ENCODE results near the gene LGI4.

Gene LGI4

DNA sequence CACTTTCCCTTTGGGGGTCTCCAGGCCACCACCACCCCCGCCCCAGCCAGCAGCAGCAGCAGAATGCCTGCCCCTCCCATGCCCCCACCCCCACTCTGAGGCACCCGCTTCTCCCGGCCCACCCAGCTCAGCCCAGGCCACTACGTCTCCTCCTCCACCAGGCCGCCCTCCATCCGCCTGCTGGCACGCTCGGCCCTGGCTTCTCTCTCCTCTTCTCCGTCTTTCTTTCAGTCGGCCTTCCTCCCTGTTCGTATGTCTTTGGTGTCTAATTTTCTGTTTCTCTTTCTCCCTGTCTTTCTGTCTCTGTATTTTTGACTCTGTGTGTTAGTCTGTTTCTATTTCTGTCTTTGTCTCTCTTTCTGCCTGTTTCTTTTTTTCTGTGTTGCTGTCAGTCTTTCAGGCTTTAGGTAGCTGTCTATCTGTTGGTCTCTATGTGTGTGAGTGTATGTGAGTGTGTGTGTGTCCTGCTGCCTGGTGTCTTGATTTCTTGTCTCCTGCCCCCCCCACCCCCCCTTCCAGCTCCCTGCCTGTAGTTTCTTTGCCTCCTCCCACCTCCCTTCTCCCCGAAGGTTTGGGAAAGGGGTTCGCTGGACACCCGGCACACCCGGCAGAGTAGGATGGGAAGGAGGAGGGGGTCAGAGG, at the start of gene LGI4:
LGI4 (minus strand) TSS at position 459 of the 642 bp plus-strand sequence; CDS start at position 80, 379 bp downstream.
- no peak for DNase-seq

DNA sequence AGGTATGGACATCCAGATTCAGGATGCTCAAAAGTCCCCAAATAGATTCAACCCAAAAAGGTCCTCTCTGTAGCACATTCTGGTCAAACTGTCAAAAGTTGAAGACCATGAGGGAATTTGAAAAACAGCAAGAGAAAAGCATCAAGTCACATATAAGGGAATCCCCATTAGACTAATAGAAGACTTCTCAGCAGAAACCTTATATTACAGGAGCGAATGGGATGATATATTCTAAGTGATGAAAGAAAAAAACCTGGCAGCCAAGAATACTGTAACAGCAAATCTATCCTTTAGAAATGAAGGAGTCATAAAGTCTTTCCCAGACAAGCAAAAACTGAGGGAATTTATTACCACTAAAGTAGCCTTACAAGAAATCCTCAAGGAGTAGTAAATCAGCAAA, 49.4 kb upstream of the LGI4 start:
- DNase-seq, result no peak

GRCh38 chr19:35181387-35181786, 46.5 kb upstream of the LGI4 start:
- no peak for DNase-seq

GRCh38 chr19:35179830-35180229, 45.0 kb upstream of the LGI4 start:
- DNase-seq, result no peak

- DNase-seq, result no peak
These were observed 43.8 kb upstream of the LGI4 start for GRCh38 chr19:35178701-35179100.

DNA sequence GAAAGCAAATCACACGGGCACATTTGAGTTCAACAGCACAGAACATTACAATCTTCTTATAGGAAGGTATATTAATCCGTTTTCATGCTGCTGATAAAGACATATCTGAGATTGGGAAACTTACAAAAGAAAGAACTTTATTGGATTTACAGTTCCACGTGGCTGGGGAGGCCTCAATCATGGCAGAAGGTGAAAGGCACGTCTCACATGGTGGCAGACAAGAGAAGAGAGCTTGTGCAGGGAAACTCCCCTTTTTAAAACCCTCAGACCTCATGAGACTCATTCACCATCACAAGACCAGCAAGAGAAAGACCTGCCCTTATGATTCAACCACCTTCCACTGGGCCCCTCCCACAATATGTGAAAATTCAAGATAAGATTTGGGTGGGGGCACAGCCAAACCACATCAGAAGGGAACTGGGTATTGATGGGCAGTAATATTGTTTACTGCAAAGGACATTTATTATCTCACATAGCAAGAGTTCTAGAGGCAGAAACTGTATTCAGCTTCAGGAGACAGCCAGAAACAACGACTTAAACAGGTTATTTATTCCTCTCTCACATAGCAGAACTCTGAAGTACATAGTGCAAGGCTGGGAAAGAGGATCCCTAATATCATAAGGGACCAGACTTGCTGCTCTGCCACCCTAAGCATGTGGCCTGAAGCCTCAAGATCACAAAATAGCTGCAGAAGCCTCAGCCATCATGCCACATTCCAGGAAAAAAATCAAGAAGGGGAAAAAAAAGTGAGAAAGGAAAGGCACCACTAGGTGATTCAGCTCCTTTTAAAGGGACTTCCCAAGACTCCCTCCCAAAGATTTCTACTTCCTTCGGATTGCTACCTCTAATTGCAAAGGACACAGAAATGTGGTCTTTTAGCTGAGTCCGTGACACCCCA, 42.8 kb upstream of the LGI4 start:
- peak; percentile 34 for DNase-seq

- DNase-seq, result no peak
These were observed 41.3 kb upstream of the LGI4 start for GRCh38 chr19:35176181-35176570.

DNA sequence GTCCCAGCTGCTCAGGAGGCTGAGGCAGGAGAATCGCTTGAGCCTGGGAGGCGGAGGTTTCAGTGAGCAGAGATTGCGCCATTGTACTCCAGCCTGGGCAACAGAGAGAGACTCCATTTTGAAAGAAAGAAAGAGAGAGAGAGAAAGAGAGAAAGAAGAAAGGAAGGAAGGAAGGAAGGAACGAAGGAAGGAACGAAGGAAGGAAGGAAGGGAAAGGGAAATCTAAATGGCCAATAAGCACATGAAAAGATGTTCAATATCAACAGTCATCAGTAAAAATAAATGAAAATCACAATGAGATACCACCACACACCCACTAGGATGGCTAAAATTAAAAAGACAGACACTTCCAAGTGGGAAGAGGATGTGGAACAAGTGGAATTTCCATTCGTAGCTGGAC, 39.4 kb upstream of the LGI4 start:
- DNase-seq, result no peak

GRCh38 chr19:35171730-35172129, 36.9 kb upstream of the LGI4 start:
- DNase-seq, result peak; percentile 58

DNA sequence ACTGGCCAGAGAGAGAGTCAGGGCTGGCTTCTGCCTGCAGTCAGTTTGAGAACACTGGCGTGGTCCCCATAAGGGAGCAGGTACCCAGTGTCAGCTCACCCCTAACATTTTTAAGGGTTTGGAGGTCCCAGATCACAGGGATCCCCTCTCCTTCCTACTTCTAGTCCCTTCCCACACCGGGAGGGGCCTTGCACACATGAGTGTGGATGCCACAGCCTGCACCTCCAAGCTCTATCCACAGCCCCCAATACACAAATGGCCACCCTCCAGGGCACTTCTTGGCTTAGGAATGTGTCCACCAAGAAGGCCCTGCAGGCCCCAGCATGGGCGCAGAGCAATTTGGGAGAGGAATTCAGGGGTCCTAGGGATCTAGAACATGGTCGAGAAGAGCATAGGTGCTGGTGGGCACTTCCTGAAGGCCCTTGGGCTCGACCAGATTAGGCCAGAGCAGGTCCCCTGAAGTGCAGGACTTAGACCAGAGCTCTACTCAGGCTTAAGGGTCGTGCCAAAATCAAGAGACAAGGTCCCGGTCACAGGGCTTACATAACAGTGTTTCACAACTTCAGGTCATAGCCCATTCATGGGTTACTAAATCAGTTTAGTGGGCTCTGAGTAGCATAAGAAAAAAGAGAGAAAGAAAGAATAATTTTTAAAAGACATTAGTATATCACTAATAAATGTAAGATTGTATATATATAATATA, 35.7 kb upstream of the LGI4 start:
- DNase-seq, result peak; percentile 58

DNA sequence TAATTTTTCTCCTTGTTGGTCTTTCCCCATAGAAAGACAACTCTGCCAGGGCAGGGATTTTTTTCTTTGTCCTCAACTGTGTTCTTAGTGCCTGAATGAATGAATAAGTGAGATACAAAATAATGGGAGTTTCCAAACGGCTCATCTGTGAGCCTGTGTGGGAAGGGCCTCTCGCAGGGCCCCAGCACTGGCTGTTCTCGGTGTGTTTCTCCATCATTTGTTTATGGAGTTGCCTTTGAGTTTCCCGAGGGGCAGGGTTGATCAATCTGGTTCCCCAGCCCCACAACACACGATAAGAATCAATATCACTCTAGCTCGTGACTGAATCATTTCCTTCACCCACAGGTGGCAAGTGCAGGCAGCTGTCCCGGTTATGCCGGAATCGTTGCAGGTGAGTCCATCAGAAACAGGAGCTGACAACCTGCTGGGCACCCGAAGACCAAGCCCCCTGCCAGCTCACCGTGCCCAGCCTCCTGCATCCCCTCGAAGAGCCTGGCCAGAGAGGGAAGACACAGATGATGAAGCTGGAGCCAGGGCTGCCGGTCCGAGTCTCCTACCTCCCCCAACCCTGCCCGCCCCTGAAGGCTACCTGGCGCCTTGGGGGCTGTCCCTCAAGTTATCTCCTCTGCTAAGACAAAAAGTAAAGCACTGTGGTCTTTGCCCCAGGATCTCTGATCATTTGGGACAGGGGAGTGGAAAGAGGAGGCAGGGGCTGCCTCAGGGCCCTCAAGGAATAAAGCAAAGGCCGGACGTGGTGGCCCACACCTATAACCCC, 34.5 kb upstream of the LGI4 start:
- DNase-seq, result peak; percentile 56

DNA sequence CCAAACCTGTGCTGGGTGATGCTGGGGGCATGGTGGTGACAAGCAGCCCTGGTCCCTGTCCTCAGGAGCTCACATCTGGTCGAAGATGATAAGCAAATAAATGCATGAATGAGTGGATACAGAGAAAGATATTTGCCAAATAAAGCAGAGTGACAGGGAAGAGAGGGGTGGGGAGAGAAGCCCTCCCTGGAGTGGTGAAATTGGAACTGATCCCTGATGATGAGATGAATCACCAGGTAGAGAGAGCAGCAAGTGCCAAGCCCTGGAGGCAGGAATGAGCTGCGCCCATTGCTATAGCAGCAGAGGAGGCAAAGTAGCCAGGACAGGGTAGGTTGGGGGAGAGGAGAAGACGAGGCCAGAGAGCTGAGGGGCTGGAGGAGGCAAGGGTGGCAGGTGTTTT, 33.3 kb upstream of the LGI4 start:
- peak; percentile 31 for DNase-seq

DNA sequence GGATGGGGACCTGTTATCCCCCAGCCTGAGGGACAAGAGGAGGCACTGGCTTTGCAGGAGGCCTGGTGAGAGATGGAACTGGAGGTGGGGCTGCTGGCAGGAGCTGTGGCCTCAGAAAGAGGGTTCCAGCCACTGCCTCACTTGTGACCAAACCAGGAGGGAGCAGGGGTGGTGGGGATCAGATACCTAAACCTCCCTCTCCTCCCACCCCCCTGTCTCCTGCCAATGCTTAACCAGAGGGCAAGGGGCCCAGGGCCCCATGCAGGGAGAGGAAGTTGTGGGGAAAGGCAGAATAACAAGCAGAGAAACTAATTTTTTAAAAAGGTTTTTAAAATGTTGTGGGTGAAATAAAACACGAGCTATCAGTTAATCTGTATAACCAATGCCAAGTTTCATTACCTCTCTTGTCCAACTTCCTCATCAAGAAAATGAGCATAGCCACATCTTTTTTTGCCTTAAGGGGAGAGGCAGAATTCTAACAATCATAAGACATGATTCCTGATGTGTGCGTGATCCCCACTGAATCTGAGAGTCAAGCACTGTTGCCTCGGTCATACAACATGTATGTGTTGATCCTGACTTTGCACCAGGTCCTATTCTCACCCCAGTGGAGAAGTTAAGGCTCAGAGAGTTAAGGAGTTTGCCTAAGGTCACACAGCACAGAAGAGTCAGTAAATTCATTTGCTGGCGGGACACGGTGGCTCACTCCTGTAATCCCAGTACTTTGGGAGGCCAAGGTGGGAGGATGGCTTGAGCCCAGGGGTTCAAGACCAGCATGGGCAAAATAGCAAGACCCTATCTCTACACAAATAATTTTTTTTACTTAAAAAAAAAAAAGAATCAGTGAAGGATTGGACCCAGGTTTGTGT, 32.6 kb upstream of the LGI4 start:
- peak; percentile 62 for DNase-seq

DNA sequence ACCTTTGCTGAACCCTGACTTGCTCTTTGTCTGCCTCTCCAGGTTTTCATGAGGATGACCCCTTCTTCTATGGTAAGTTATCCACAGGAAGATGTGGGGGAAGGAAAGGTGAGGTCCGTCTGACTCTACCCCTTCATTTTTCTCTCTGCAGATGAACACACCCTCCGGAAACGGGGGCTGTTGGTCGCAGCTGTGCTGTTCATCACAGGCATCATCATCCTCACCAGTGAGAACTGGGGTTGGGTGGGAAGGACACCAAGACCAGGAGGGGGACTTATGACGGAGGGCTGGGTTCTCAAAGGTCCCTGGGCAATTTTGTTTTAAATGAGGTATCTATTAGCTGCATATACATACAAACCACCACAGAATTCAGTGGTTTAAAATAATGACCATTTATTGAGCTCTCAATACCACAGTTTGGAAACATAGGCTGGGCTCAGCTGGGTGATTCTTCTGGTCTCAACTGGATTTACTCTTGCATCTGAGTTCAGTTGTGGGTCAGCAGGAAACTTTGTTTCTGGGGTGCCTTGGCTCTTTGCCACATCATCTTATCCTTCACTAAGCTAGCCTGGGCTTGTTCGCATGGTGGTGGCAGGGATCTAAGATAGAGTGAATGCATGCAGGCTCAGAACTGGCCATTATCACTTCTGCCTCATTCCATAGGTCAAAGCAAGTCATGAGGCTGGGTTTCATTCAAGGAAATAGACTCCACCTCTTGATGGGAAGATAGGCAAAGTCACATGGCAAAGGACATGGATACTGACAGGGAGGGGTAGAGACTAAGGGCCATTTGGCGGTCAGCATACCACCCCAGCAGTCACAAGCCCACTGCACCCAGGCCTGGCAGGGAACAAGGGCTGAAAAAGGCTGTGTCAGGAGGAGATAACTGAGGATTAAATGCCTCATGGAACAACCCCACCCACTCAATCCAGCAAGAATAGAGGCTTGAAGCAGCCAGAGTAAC, 31.5 kb upstream of the LGI4 start:
- DNase-seq, result peak; percentile 45

DNA sequence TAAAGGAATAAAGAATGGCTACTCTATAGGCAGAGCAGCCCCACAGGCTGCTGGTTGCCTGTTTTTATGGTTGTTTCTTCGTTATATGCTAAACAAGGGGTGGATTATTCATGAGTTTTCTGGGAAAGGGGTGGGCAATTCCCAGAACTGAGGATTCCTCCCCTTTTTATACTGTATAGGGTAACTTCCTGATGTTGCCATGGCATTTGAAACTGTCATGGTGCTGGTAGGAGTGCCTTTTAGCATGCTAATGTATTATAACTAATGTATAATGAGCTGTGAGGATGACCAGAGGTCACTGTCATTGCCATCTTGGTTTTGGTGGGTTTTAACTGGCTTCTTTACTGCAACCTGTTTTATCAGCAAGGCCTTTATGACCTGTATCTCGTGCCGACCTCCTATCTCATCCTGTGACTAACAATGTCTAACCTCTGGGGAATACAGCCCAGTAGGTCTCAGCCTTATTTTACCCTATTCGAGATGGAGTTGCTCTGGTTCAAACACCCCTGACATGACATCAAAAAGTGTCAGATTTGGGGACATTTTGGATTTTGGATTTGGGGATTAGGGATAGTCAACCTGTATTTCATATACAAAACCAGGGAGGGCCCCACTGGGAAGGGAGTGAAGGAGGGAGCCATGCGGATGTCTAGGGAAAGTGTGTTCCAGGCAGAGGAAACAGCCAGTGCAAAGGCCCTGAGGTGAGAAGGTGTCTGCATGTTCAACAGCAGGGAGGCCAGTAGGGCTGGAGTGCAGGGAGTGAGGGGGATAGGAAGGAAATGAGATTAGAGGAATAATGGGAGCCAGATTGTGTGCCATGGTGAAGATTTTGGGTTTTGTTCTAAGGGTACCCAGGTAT, 30.6 kb upstream of the LGI4 start:
- DNase-seq, result peak; percentile 22

DNA sequence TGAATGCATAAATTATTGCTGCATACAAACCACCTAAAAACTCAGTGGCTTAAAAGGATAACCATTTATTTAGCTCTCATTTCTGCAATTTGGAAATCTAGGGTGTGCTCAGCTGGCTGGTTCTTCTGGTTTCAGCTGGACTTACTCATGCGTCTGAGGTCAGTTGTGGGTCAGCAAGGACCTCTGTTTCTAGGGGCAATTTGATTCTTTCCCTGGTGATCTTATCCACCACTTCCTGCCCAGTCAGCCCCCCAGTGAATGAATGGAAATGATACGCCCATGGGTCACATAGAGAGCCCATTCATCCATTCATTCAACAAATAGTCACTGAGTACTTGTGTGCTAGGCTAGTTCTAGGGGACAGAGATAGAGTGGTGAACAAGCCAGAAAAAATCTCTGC, 29.6 kb upstream of the LGI4 start:
- DNase-seq, result no peak

DNA sequence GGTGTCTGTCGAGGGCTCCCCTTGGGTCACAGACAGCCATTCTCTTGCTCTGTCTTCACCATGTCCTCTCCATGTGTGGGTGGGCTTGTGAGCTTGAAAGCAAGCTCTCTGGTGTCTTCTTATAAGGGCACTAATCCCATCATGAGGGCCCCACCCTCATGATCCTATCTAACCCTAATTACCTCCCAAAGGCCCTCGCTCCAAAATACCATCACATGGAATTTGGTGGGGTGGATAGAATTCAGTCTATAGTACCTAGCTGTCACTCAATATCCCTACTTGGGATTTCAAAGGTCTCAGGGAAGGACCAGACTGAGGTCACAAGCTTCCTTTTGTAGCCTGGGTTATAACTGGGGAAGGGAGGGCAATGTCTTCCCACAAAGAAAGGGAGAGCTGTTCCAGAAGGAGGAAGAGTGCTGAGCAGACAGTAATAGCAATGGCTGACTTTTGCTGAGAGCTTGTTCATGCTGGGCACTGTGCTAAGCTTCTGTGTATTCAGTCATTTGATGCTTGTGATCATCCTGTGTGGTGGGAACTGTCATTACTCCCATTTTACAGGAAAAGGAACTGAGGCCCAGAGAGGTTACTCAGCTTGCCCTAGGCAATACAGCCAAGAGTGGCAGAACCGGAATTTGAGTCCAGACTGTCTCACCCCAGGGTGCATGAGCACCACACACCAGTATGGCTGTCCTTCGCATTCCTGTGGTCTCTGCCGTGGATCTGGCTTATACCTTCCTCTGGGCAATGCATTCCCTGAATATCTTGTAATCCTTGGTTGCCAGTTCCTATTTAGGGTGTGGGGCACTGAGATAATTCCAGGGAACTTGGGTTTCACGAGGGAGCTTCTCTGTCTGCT, 27.8 kb upstream of the LGI4 start:
- peak; percentile 28 for DNase-seq

DNA sequence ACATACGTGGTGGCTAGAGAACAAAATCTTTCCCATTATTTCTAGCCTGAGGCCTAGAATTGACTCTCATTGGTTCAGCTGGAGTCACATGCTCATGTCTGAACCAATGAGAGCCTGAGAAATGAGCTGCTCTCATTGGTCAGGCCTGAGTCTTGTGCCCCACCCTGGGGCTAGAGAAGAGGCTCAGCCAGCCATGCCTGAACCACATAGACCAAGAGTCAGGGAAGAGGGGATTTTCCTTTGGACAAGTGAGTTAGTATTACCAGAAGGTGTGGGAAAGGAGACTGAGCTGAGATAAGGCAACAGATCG, 26.5 kb upstream of the LGI4 start:
- DNase-seq, result no peak

All from activated effector memory CD4-positive, alpha-beta T cell treated with anti-CD3 and anti-CD28 coated beads, Interleukin-2, amount 50 U/mL, for 16 hours (primary cell).